GM08714 (cell line): ENCODE data around the gene SMLR1.

ENCODE experiments used
- H3K4me3 ChIP-seq: fragments of 200-500 bp; sonication (Bioruptor generic); 2 replicates; pipeline ENCODE4 v1.5.1; 2014; ENCODE audit warnings: mild to moderate bottlenecking, low read length, inconsistent platforms
- ZNF274 ChIP-seq: IDR thresholded peaks from 2 replicates; pipeline ENCODE4 v1.6.1; 2012; ENCODE audit warnings: mild to moderate bottlenecking, low read depth, low read length

Gene SMLR1

GRCh38 chr6:130837067-130837466, 9.9 kb downstream of the SMLR1 start:
- no peak overlapping the region for H3K4me3 ChIP-seq
- TF ChIP-seq ZNF274 = no peak

DNA sequence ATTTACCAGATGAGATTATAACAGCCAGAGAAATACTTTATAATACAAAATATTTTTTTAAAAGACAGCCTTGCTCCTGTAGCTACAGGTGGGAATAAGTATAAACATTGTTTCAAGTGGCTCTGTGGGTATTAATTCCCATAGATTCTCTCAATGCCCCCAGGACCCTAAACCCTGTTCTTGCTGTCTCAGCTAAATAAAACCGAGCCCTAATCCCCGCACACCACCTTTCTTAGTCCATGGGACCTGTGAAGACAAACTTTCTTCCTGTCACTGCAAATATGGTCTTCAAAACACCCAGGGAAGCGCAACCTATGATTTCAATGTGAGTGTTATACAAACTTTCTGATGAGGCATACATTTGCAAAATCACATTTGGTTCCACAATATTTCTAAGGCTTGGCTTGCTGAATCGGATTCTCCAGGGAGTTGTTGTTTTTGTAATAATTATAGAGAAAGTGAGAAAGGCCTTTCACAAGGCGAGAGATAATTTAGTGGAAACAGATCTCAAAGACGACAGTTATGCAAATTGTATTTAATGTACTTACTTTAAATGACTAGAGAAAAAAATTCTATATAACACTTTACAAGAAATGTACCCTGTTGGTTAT, 11.1 kb downstream of the SMLR1 start:
- H3K4me3 ChIP-seq = no peak overlapping the region
- no peak for TF ChIP-seq ZNF274

DNA sequence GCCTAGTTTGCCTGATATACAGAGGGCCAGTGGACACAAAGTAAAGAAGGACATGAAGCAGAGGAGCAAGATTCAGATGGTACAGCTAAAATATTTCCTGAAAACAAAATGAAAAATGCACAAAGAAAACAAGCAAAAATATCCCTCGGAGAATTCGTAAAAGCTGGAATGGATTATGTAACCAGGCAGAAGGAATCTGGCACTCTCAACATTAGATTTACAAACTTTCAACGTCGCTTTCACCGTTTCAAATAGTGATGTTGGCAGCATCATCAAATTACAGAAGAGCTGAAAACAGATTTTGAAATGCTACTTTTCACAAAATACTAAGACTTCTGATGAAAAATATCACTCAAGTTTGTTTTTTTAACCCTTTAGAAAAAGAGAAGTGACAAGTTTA, 11.7 kb downstream of the SMLR1 start:
- H3K4me3 ChIP-seq = no peak overlapping the region
- no peak for TF ChIP-seq ZNF274

DNA sequence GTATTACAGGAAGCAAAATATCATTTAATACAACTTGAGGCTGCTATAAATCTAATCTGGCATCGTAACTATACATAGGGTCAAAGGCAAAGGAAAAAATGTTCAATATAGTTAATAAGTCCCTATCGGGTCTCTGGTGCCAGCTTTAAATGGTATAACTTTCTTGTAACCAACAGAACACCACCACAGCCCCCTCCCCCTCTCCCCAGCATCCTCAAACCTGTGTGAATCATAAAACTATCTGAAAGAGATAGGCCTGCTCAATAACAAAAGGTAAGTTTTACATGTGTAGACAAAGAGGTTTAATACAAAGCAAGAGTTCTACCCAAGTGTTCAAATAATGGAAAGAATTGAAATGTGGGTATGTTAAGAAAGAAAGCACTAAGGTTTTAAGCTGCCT, 12.2 kb downstream of the SMLR1 start:
- no peak for TF ChIP-seq ZNF274
- no peak overlapping the region for H3K4me3 ChIP-seq

- no peak for TF ChIP-seq ZNF274
- no peak overlapping the region for H3K4me3 ChIP-seq
Observed at GRCh38 chr6:130840050-130840449, 12.8 kb downstream of the SMLR1 start.

DNA sequence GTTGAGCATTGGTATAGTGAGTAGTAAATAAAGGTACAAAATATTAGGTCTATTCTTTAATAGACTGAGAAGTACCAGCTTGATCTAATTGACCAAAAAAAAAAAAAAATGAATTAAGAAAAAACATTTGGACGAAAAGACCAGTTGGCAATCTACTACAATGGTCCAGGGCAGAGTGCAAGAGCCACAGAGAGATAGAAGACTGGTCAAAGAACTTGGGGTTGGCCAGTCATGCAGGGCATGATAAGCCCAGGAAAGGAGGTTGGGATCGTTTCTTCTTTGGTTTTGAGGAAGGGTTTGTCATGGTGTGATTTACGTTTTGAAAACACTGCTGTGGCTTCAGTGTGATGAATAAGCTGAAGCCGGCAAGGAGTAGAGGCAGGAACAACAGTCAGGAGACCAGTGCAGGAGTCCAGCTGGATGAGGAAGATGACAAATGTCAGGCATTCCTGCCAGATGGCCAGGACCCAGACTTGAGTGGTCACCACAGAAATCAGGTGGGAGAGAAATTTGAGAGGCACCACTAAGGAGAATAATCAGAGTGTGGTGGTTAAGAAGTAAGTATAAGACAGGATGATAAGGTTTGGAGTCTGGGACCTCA, 14.0 kb downstream of the SMLR1 start:
- TF ChIP-seq ZNF274 = no peak

GRCh38 chr6:130843575-130844320, 16.5 kb downstream of the SMLR1 start:
- TF ChIP-seq ZNF274 = no peak
- no peak overlapping the region for H3K4me3 ChIP-seq

More for the DNA sequence above, 14.0 kb downstream of the SMLR1 start:
- H3K4me3 ChIP-seq = no peak overlapping the region

GRCh38 chr6:130846501-130846900, 19.3 kb downstream of the SMLR1 start:
- H3K4me3 ChIP-seq = no peak overlapping the region

DNA sequence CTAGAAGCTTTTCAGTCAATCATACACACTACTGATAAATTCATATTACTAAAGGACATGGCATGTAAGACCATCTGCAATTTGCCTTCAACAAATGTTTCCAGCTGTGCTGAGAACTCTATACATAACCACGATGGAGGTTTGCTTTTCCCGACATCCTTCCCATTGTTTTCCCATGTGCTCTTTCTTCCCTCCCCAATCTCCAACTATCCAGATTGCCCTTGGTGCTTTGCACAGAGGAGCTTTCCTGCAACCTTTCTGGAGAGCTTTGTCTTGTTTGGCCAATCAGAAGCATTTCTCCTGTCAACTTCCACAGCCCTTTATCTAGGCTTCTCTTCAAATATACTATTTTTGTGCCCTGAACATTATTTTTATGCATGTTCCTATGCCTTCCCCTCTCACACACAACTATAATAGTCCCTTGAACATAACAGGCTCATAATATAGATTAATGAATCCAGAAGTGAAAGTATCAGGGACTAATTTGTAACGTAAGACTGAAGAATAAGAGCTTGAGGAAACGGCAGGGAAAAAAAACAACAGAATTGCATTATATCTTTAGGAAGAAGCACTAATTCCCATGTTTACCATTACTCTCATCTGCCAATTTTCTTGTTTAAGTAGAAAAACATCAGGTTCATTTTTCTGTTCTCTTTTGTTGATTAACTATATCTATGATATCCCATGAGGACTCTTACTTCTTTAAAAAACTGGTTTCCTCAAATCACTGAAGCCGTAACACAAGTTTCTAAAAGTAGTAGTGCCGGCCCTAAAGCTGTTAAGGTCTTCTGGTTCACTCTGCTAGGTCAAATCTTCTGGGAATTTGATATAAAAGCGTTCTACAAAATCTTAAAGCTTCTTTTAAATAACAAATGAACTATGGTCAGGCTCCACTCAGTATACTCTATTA, 20.1 kb downstream of the SMLR1 start:
- H3K4me3 ChIP-seq = no peak overlapping the region
- TF ChIP-seq ZNF274 = no peak

More at GRCh38 chr6:130846501-130846900, 19.3 kb downstream of the SMLR1 start:
- no peak for TF ChIP-seq ZNF274

DNA sequence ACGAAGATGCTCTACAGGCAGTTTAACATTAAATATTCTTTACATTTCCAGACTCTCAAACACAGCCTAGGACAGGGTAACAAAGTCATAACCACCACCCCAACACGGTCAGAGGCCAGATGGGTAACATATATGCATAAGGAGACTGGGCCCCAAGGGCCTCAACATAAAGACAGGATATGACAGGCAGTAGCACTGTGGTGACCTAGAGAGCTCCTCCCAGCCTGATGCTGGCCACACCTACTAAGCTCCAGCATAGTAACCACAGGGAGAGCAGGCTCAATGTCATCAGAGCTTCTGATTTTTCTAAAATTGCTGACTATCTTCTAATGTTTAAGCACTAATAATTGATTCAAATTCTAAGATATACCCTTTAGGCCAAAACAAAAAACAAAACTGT, 21.7 kb downstream of the SMLR1 start:
- no peak for TF ChIP-seq ZNF274
- H3K4me3 ChIP-seq = no peak overlapping the region

DNA sequence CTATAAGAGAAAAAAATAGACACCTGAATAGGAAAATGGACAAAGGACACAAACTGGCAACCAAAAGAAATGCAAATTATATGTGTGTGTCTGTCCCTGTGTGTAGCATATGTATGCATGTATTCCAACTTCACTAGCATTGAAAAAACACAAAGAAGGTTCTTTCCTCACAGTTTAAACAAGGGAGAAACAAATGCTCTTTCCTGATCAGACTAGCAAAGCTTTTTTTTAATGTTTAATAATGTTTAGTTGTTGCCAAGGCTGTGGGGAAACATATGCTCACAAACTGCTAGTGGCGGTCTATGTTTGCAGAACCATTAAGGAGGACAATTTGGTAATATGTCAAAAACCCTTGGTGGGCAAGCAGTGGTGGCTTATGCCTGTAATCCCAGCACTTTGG, 22.4 kb downstream of the SMLR1 start:
- H3K4me3 ChIP-seq = no peak overlapping the region
- no peak for TF ChIP-seq ZNF274

GRCh38 chr6:130851026-130851425, 23.8 kb downstream of the SMLR1 start:
- no peak for TF ChIP-seq ZNF274
- no peak overlapping the region for H3K4me3 ChIP-seq

DNA sequence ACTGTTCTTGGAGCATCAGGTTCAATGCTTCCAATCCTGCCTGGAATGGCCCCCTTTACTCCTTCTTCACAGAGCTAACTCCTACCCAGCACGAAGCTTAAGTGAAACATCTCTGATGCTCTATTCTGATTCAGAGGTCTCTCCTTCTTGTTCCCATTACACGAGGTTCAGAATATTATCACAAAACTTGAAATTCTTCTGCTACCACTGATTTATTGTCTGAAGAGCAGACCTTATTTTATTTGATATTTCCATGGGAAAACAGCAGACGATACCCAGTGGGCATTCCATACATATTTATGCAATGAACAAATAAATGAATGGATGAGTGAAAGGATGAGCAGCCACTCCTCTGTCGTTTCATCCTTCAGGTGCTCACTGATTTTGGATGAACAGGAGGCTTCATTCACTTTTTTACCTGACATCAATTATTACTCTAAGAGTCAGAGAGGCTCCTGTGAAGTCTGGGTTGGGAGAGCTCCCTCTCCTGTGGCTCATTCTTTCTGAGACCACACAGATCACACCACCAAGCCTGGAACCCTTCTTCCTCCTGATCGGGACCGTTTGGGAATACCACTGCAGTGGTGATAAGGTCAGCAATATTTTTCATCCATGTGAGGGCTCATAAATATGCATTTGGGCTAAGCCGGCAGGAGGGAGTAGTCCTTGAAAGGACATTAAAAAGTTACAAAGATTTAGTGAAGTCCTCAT, 25.8 kb downstream of the SMLR1 start:
- TF ChIP-seq ZNF274 = no peak
- H3K4me3 ChIP-seq = no peak overlapping the region
